ENCODE results near the gene POLR3C.

- no peak for TF ChIP-seq CTCF (IDR thresholded peaks at IDR 0.05; ENCODE audit: borderline replicate concordance, extremely low read depth, low read length, poor library complexity, severe bottlenecking)
- no peak for TF ChIP-seq EZH2 (IDR thresholded peaks at IDR 0.05; ENCODE audit: borderline replicate concordance, low read depth, low read length, severe bottlenecking)
Measured at GRCh38 chr1:145871994-145872924, 48.3 kb downstream of the POLR3C start.

All from DND-41 (cell line).